DOHH2 (cell line): ENCODE results near the gene DDX1.

Source experiments
- CTCF ChIP-seq: fragments of 200-600 bp; sonication (generic); IDR thresholded peaks from one replicate; pipeline ENCODE4 v1.5.1; 2014; ENCODE audit warnings: antibody characterized with exemption, mild to moderate bottlenecking, low read depth, low read length; ENCODE audit not compliant: poor library complexity, severe bottlenecking
- EZH2phosphoT487 ChIP-seq: fragments of 200-600 bp; sonication (generic); IDR thresholded peaks from 2 replicates; pipeline ENCODE4 v1.6.1; 2017; ENCODE audit warnings: borderline replicate concordance, mild to moderate bottlenecking, antibody characterized with exemption, low read length, moderate library complexity, mixed read lengths

GRCh38 chr2:15594291-15595256, 2.9 kb downstream of the DDX1 start:
- TF ChIP-seq CTCF = no peak
- TF ChIP-seq EZH2phosphoT487 = no peak
